BJ (cell line): ENCODE results near the gene ZNF37A. TPM values are rescaled to one million over a fixed set of nuclear protein-coding genes. Genes with fewer than 3 reads are reported as not detected.

Experiments used
- CTCF ChIA-PET: fragments of 350-600 bp; formaldehyde crosslinking; extraction: SDS; loops from one replicate; lab custom pipeline; 2021; ENCODE audit warnings: antibody characterized with exemption, inconsistent platforms; lab: Yijun Ruan, JAX
- POLR2A ChIA-PET: fragments of 300-600 bp; sonication (Branson Sonifier 250); formaldehyde crosslinking; extraction: SDS; loops from one replicate; lab custom pipeline; 2021; ENCODE audit warnings: antibody characterized with exemption; lab: Charles Lee
- DNase-seq: peaks from one replicate; pipeline ENCODE4 v3.0.0-alpha.2; 2011; ENCODE audit warnings: low read depth
- H3K27me3 ChIP-seq: 2 replicates; pipeline ENCODE4 v1.6.0; 2011; ENCODE audit warnings: low read length; ENCODE audit not compliant: control insufficient read depth, insufficient read depth
- H3K36me3 ChIP-seq: 2 replicates; pipeline ENCODE4 v1.5.1; 2011; ENCODE audit warnings: low read length; ENCODE audit not compliant: control insufficient read depth, insufficient read depth
- H3K4me3 ChIP-seq: 2 replicates; pipeline ENCODE4 v1.5.1; 2011; ENCODE audit warnings: low read depth, mild to moderate bottlenecking, control low read depth, low read length
- CTCF ChIP-seq: IDR thresholded peaks from 2 replicates; pipeline ENCODE4 v1.5.1; 2011; ENCODE audit warnings: low read depth, mild to moderate bottlenecking, control low read depth, inconsistent platforms, low read length, moderate library complexity; ENCODE audit not compliant: insufficient read depth
- polyA plus RNA-seq: library from polyadenylated mRNA; depleted of rRNA; stranded (reverse); fragments of >200 nt; gene quantifications from 2 replicates; pipeline ENCODE4 v1.2.3, GENCODE V29; 2011

Gene ZNF37A
- polyA plus RNA-seq, 1 experiment = 6.2 TPM

- CTCF ChIA-PET = no interaction called here
- no peak for DNase-seq
Observed at GRCh38 chr10:38102880-38103279, 8.7 kb downstream of the ZNF37A start.

GRCh38 chr10:38103756-38104155 lies 9.6 kb downstream of the ZNF37A start:
- no peak for DNase-seq
- no peak for TF ChIP-seq CTCF
- ChIA-PET CTCF (interaction anchor here (0.6 kb wide), 1 partner anchor 228 kb away, joined by 5 read pairs; no protein-coding TSS in a partner anchor), POLR2A (no interaction called here)
- Histone ChIP-seq H3K4me3 (no peak overlapping the region), H3K27me3 (no peaks in the 10 kb centered on the region), H3K36me3 (peaks cover 4% of the 10 kb centered on the region; the same call in 1 of the 2 replicates)

More at GRCh38 chr10:38102880-38103279, 8.7 kb downstream of the ZNF37A start:
- Histone ChIP-seq H3K4me3 (no peak overlapping the region), H3K27me3 (no peaks in the 10 kb centered on the region), H3K36me3 (peaks cover 4% of the 10 kb centered on the region; the same call in 1 of the 2 replicates)
- no peak for TF ChIP-seq CTCF
- POLR2A ChIA-PET = no interaction called here

GRCh38 chr10:38112159-38112558 lies 18.0 kb downstream of the ZNF37A start:
- peaks cover 5% of the 10 kb centered on the region; the same call in 1 of the 2 replicates for H3K36me3 ChIP-seq
- no peak for TF ChIP-seq CTCF
- ChIA-PET CTCF (no interaction called here), POLR2A (no interaction called here)
- no peaks in the 10 kb centered on the region for H3K27me3 ChIP-seq
- no peak overlapping the region for H3K4me3 ChIP-seq
- no peak for DNase-seq

- TF ChIP-seq CTCF = no peak
- CTCF ChIA-PET = no interaction called here
- no peak for DNase-seq
- no peak overlapping the region for H3K4me3 ChIP-seq
- H3K36me3 ChIP-seq = peaks cover 8% of the 10 kb centered on the region; the same call in 1 of the 2 replicates
- POLR2A ChIA-PET = no interaction called here
- no peaks in the 10 kb centered on the region for H3K27me3 ChIP-seq
Observed at GRCh38 chr10:38118072-38118807, 24.1 kb downstream of the ZNF37A start.

- ChIA-PET POLR2A (no interaction called here), CTCF (no interaction called here)
- H3K36me3 ChIP-seq = peaks cover 8% of the 10 kb centered on the region; the same call in 1 of the 2 replicates
Observed at GRCh38 chr10:38119038-38119437, 24.9 kb downstream of the ZNF37A start.

More at GRCh38 chr10:38119038-38119437, 24.9 kb downstream of the ZNF37A start:
- H3K27me3 ChIP-seq = no peaks in the 10 kb centered on the region
- no peak for TF ChIP-seq CTCF
- DNase-seq = no peak
- H3K4me3 ChIP-seq = no peak overlapping the region
